Bone marrow (tissue), 2 donors: ENCODE measurements around the gene TRIM31.

Experiments
- DNase-seq, 2 donors: peaks; one replicate each; lab custom pipeline; 2025; lab: John Stamatoyannopoulos, UW

TRIM31 gene

DNA sequence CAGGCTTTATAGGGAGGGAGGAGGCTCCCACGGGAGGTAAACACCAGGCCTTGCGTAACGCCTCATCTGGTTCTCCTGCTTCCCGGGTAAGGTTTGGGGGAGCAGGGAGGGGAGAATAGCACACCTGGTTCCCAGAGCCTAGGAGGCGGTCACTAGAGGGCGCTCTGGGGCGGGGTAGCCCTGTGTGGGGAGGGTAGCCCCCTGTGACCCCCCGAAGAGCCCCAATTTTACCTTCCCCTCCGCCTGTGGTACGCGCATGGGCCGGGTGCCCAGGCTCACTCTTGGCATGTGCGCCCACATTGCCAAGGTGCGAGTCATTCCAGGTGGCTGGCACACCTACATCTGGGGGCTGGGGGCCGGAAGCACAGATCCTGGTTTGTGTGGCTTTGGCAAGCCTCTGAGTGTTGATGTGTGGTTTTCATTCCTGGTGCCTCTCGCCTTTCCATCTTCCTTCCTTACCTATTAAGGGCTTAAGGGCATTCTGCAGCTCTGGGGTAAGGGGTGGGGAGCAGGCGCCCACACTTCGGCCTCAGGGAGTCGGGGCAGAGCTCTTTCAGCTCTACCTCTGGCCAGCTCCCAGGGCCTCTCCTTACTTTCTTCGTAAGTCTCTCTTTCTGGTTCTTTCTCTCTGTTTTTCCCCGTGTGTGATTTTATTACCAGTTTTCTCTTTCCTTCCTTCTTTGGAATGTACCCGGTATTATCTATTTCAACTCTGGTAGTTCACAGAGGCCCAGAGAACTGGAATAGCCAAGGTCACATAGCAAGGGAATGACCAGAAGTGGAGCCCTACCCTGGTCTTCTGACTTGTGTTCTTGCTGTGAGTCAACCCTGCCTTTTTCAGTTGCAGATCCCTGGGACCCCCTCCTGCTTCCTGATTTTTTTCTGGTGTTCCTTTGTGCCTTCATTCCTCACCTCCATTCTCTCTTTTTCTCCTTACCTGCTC, 36.8 kb downstream of the TRIM31 start:
- no peak for DNase-seq

DNA sequence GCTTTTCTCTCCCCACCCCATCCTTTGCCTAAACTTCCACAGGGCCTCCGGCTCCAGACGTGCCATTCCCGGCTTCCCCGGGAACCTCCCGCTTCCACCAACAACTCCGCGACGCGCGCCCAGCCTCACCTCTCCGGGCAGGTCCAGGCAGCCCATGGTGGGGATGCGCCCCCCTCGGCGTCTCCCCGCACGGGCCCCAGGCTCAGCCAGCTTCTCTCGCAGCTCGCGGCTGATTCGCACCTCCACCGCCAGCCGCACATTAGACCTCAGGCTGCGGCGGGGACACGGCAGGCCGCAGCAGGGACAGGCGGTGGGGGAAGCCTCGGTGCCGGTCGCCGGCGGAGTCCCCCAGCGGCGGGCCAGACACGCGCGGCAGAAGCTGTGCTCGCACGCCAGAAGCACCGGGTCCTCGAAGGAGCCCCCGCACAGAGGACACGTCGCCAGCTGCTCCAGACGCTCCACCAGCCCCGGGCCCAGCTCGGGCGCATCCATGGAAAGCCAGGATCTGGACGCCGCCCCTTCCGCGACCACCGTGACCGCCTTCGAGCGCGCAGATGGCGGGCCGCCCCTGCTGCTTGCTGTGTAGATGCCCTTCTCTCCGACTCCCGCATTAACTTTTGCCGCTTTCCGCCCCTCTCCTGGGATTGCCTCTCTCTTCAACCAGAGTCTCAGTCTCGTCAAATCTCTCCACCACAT, 37.6 kb downstream of the TRIM31 start, which contains the start of gene RNF39:
RNF39 (minus strand) TSS at position 676 of the 696 bp plus-strand sequence; CDS start at position 492, 184 bp downstream.
- DNase-seq: no peak

DNA sequence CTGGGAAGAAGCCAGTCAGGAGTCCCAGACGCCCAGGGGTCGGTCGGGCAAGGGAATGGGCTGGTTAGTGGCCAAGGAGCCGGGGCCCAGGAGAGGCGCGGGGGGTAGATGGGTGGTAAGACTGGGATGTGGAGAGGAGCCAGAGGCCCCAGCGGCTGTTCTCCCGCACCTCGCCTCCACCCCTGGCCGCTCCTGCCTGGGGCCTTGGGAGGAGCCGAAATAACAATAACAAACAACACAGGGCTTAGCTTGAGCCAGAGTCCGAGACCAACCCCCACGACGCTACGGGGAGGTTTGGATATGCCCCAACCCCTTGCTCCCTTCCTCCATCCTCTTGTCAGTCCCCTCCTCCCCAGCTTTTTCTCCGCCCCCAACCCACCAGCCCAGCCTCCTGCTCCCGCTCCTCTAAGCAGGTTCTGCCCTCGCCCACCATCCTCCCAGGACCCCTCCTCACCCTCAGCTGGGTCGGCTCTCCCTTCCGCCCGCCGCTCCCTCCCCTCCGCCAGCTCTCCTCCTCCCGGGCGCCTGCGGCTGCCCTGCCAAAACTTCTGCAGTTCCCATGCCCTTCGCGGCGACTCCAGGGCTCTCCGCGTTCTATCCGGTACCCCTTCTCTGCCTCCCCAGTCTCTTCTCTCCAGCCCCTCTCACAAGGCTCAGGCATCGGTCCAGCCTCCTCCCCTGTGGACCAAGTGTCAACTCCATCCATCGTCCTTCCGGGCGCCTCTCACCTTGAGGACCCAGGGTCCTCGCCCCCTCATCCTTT, 38.4 kb downstream of the TRIM31 start:
- DNase-seq: no peak

- DNase-seq: no peak
Observed at GRCh38 chr6:30073489-30074235, 39.2 kb downstream of the TRIM31 start.

GRCh38 chr6:30071858-30072257, 41.0 kb downstream of the TRIM31 start:
- no peak for DNase-seq

DNA sequence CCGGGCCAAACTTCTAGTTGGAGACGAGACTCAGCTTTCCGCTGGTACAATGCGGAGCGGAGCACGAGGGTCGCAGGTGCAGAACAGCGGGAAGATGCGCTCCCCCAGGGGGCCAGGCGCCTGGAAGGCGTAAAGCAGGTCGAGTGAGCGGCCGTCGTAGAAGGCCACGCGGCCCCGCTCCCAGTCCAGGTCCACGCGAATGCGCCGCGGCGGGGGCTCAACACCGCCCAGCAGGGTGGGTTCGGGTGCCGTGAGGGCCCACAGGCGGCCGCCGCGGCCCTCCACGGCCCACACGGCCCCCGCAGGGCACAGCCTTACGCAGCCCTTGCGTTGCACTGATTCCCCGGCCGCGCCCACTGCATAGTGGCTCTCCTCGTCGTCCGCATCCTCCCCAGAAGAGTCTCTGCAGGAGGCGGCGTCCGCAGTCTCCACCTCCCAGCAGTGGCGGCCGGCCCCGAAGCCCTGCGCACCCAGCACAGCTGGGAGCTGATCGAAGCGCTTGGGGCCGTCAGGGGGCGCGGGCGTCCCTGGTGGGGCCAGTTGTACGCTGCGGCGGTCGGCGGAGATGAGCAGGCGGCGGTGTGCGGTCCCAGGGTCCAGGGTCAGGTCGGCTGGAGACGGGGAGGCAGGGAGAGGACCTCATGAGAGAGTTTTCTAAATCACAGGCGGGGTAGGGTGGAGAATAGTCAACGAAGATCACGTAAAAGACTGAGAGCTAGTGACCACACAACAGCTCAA, 41.6 kb downstream of the TRIM31 start:
- DNase-seq: no peak

DNA sequence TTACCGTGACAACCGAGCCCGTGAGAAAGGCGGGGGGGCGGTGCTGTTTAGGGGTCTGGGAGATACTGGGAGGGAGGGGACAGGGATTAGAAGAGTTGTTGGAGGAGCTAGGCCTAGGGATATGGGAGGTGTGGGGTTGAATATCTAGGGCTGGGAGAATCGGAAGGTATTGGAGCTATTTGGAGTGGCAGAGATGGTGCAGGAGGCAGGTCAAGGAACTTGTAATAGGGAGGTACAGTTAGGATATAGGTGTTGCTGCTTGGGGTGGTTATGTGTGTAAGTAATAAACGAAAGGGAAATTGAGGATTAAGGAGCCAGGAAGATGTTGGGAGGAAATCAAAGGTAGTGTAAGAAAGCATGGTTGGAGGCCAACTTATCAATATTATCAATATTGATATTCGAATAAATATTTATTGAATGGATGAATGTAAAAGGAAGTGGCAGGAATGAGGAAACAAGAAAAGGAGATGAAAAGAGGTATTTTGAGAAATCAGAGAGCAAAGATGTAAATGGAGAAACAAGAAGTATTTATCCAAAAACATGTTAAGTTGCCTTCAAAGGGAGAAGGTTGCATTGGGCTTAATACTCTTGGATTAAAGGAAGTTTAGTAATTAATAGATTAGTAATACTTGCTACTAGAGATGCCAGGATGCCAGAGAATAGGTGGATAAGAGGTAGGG, 45.3 kb downstream of the TRIM31 start:
- DNase-seq: no peak

DNA sequence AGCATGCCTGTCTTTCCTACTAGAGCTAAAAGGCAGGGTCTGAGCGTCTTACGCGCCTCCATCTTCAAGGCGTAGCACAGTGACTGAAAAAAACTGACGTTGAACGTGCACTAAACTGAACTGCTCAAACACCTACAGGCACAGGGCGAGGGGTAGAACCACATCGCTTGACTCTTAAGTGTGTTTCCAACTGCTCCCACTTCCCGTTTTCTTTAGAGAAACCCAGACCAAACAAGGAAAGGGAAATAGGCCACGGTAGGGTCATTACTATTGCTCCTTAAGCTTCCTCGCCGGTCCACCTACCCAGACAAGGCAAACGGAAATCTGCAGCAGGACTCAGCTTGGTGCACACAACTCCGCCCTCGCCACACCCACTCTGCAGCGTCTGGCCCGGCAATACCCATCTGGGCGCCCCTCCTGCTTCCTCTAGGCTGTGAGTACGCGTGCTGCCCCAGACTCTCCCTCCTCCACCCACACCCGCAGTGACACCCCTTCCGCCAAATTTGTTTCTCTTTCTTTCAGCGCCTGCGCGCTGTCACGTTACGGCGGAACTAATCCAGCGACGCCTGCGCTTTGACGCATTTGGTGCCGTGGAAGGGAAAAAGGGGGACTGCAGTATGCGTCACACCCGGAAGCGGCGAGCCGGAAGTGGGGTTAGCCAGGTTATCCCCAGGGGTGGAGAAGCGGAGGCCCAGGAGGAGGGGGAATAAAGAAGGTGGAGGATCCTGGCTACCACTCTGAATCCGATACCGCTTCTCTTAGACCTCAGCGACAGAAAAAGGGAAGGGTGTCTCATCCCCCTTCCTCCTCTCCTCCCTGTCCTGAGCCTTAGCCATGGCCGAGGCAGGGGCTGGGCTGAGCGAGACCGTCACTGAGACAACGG, 46.1 kb downstream of the TRIM31 start, which contains the start of gene PPP1R11:
PPP1R11 (plus strand) TSS at position 622 of the 883 bp plus-strand sequence; CDS start at position 835, 213 bp downstream.
- peak; percentile 89 to 100 for DNase-seq

- DNase-seq: no peak
Observed at GRCh38 chr6:30066082-30066481, 46.8 kb downstream of the TRIM31 start.

GRCh38 chr6:30063315-30063714, 49.6 kb downstream of the TRIM31 start:
- DNase-seq: no peak

DNA sequence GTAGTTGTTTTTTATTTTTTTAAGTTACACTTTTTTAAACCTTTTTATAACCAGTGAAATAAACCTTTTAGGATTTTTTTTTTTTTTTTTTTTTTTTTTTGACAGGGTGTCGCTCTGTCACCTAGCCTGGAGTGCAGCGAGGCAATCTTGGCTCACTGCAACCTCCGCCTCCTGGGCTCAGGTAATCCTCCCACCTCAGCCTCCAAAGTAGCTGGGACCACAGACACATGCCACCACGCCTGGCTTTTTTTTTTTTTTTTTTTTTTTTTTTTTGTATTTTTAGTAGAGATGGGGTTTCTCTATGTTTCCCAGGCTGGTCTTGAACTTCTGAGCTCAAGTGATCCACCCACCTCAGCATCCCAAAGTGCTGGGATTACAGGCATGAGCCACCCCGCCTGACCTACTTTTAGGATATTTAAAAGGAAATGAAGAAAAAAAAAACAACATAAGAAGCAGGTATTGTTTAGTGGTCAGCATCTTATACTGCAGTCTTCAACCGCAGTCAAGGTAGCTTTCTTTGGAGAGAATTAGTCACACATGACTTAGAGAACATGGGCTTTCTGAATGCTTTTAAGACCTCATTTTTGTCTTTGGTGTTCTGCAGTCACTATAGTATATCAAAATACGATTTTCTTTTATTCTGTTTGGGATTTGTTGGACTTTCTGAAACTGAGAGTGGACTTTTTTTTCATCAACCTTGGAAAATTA, 50.3 kb downstream of the TRIM31 start:
- no peak for DNase-seq

- no peak for DNase-seq
Observed at GRCh38 chr6:30061858-30062458, 50.9 kb downstream of the TRIM31 start.

DNA sequence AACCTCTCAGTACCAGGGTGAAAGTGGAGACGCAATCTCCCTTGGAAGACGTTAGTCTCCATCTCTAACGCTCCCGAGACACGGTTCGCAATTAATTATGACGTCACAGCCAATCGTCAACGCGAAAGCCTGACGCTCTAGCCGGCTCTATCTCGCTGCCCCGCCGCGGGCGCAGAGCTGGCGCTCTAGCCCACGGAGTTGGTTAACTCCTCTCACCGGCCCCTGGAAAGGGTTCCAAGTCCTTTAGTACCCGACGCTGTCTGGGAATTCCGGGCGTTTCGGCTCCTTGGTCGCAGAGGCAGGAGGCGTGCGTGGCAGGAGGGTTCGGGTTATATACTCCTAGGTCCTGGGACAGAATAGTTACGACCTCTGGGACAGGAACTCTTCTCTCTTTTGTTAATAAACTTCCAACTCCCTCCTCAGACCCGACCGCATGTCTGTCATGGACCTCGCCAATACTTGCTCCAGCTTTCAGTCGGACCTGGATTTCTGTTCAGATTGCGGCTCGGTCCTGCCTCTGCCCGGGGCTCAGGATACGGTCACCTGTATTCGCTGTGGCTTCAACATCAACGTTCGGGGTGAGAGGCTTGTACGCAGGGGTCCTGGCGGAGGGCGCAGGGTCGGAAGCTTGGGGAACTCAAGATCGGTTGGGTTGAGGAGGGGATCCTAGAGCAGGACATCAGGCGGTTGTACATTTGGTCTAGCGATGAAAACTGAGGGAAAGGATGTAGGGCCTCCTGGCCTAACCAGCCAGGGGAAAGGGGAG, 51.6 kb downstream of the TRIM31 start, which contains the start of gene POLR1H:
POLR1H (plus strand) TSS at position 174 of the 766 bp plus-strand sequence; CDS start at position 434, 260 bp downstream.
- peak; percentile 59 to 82 for DNase-seq

DNA sequence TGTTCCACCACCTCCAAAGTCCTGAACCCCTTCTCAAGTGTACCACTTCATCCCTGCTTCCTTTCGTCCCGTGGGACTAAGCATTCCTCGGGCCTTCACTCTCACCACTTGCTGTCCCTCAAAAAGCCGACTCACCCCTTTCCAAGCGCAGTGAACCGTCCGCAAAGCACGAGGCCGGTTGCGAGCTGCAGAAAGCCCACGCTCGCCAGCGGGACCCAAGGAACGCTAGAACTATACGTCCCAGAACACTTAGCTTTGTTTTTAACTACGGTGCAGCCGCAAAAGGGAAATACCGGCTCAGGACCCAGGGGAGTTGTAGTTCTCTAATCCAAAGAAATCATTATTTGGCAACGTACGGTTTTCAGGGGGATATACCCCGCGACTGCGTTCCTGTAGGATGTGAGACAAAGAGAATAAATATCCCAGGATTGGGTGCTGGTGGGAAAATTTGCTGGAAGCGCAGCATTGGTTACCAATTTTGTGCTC, 52.2 kb downstream of the TRIM31 start:
- DNase-seq: no peak

GRCh38 chr6:30055513-30055912, 57.4 kb downstream of the TRIM31 start:
- no peak for DNase-seq

DNA sequence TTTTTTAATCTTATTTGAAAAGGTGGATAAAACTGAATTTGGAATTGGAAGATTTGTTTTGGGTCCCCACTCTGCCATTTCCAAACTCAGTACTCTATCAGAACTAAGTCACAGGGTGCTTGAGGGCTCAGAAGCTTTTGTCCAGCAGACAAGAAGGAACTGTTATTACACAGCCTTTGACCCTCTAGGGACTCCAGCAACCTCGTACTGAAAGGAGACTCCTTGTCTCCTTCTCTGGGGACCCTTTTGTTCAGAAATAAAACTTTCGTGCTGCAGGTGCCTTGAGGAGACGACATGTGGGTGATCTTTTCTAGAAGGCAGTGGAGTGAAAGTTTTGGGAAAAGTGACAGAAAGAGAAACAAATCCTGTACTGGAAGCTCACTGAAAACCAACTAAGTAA, 59.2 kb downstream of the TRIM31 start:
- no peak for DNase-seq
